Measurements from ENCODE around the gene TMEM183A.

TMEM183A gene

DNA sequence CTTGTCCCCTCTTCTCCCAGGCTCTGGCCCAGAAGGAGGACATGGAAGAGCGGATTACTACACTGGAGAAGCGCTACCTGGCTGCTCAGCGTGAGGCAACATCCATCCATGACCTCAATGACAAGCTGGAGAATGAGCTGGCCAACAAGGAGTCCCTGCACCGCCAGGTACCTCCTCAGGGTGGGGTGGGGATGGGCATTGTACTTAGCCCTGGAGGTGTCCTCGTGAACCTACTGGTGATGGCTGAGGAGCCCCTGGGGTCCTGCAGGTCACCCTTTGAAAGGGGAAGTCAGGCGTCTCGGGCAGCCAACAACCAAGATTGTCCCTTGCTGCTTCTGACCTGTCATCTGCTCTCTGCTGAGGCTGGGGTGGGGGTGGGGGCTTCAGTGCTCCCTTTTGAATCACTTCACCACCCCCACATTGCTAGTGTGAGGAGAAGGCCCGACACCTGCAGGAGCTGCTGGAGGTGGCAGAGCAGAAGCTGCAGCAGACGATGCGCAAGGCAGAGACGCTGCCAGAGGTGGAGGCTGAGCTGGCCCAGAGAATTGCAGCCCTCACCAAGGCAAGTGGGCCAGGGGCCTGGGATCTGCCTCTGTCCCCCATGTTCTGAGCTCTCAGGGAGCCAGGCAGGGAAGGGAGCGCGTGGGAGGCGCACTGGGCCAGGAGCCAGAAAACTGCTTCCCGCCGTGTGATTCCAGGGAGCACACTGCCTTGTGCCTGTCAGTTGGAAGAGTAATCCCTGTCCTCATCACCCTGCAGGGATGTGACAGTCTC, 38.8 kb downstream of the TMEM183A start:
- DNase-seq (ENCODE audit: low read depth, low spot score), result no peak

- no peak for DNase-seq (ENCODE audit: low read depth, low spot score)
These were observed 39.9 kb downstream of the TMEM183A start for GRCh38 chr1:203046984-203047630.

DNA sequence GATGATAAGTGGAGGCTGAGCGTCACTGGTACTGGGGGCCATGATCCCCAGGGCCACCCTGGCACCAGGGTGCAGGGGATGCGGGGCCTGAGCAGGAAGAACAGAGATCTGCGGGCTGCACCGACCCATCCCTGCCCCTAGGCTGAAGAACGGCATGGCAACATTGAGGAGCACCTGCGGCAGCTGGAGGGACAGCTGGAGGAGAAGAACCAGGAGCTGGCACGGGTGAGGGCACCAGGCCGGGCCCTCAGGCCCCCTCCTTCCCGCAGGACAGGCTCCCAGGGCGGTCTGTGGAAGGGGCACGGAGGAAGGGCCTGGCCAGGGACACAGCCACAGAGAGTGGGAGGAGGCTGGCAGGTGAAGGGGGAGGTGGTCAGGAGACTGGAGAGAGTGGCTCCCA, 40.9 kb downstream of the TMEM183A start:
- no peak for DNase-seq (ENCODE audit: low read depth, low spot score)

GRCh38 chr1:203048555-203049051, 41.4 kb downstream of the TMEM183A start:
- peak; percentile 77 for DNase-seq (ENCODE audit: low read depth, low spot score)

GRCh38 chr1:203049077-203049476, 41.9 kb downstream of the TMEM183A start:
- no peak for DNase-seq (ENCODE audit: low read depth, low spot score)

DNA sequence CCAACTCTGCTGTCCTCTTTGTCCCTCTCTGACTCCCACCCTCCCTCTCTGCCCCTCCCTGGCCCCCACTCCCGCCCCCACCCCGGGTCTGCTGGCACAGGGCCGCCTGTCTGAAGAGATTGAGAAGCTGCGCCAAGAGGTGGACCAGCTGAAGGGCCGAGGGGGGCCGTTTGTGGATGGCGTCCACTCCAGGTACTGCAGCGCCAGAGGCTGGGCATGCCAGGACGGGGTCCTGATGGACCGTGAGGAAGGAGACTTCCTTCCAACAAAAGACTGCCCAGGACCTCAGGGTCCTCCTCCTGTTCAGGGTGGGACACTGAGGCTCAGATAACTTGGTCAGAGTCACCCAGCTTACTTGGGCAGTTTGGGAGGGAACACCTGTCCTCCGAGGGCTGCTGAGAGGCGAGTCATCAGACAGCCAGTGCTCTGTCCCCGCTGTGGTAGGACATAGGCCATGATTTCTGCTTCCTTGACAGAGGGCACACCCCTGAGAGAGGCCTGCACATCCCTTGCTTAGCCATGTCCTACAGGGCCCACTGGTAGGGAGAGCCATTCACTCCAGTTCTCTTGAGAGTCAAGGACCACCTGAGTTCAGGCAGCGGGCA, 42.5 kb downstream of the TMEM183A start:
- DNase-seq (ENCODE audit: low read depth, low spot score), result no peak

- DNase-seq (ENCODE audit: low read depth, low spot score), result no peak
These were observed 43.7 kb downstream of the TMEM183A start for GRCh38 chr1:203050826-203051225.

GRCh38 chr1:203051841-203052324, 44.7 kb downstream of the TMEM183A start:
- DNase-seq (ENCODE audit: low read depth, low spot score), result no peak

DNA sequence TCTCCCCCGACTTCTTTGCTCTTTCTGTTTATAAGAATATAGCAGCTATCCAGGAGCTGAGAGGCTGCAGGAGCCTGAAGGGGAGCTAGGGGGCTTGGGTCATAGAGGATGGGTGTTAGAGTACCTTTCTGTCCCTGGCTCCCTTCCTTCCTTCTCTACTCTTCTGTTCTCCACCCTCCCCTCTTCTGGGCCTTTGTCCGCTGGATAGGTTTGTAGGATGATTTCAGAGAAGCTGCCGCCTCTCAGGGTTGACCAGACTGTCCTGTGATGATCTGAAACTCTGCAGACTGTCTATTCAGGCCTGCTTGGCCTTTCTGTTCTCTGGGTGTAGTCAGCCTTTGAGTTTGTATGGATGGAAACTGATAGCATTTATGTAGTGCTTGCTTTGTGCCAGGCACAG, 45.4 kb downstream of the TMEM183A start:
- DNase-seq (ENCODE audit: low read depth, low spot score), result no peak

GRCh38 chr1:203054184-203054583, 47.0 kb downstream of the TMEM183A start:
- DNase-seq (ENCODE audit: low read depth, low spot score), result no peak

DNA sequence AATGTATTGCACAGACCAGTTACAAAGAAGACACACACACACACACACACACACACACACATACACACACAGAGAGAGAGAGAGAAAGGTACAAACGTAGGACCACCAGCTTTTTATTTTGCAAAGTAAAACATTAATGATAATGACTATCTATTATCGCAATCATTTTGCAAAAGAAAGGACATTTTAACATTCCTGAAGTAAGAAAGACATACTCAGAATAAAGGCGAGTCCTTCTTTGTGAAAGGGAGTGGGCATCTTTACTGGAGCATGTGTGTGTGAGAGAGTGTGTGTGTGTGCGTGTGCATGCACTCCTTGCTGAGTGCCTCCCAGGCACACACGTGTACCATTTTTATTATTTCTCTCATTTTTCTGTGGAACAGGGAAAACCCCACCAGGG, 47.5 kb downstream of the TMEM183A start:
- no peak for DNase-seq (ENCODE audit: low read depth, low spot score)

DNA sequence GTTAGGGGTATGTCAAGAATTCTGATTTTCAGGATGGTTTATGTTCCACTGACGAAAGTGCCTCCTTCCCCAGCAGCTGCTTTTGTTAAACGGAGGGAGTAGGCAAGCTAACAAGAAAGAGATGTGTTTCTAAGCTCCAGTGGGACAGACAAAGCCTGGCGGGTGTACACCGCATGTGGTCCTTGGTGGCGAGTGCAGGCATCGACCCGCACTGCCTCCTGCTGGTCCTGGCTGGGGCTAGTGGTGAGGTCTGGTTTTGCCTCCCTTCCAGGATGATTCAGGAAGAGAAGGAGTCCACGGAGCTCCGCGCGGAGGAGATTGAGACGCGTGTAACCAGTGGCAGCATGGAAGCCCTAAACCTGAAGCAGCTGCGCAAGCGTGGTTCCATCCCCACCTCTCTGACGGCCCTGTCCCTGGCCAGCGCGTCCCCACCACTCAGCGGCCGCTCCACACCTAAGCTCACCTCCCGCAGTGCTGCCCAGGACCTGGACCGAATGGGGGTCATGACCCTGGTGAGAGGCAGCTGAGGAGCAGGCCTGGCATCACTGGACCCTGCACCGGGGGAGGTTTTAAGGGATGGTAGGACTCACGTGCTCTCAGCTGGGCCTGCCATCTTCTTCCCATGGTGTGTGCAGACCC, 48.1 kb downstream of the TMEM183A start:
- DNase-seq (ENCODE audit: low read depth, low spot score), result peak; percentile 70

GRCh38 chr1:203056012-203056411, 48.8 kb downstream of the TMEM183A start:
- DNase-seq (ENCODE audit: low read depth, low spot score), result no peak

DNA sequence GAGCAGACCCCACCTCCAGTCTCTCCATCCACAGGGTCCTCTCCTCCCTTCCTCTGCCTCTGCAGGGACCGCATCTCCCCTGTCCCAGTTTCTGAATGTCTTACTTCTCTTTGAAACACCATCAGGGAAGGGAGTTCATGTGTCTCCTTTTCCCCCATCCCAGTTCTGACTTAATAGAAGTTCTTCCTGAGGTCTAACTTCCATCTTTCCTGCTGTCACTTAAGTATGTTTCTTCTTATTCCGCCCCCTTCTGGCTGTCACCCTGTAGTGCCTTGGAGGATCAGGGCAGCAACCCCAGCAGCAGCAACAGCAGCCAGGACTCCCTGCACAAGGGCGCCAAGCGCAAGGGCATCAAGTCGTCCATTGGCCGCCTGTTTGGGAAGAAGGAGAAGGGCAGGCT, 49.3 kb downstream of the TMEM183A start:
- DNase-seq (ENCODE audit: low read depth, low spot score), result no peak

- DNase-seq (ENCODE audit: low read depth, low spot score), result no peak
These were observed 50.9 kb downstream of the TMEM183A start for GRCh38 chr1:203057911-203058675.

DNA sequence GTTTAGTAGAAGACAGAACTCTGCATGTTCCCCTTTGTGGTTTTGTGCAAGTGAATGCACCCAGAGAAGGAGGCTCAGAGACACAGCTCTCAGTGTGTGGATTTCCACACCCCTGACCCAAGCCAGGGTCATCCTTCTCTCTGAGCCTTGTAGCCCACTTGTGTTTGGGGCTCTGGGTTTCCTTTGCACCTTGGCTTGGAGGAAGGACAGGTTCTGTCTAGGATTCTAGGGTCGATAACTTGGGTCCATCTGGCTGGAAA, 51.4 kb downstream of the TMEM183A start:
- DNase-seq (ENCODE audit: low read depth, low spot score), result no peak

DNA sequence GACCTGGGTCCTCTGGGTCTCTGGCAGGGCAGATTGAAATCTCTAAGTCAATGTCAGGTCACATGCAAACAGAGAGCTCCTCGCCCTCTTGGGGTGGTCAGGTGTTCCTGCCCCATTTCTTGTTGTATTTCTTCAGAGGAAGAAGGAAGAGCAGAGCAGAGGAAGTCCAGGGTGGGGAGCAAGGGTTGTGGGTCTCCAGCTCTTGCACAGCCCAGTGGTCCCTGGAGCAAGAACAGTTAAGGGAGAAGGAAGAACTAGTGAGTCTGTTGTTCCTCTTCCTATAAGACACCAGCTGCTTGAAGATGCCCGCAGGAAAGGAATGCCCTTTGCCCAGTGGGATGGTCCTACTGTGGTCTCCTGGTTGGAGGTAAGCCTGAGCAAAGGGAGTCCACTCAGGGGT, 52.3 kb downstream of the TMEM183A start:
- no peak for DNase-seq (ENCODE audit: low read depth, low spot score)

DNA sequence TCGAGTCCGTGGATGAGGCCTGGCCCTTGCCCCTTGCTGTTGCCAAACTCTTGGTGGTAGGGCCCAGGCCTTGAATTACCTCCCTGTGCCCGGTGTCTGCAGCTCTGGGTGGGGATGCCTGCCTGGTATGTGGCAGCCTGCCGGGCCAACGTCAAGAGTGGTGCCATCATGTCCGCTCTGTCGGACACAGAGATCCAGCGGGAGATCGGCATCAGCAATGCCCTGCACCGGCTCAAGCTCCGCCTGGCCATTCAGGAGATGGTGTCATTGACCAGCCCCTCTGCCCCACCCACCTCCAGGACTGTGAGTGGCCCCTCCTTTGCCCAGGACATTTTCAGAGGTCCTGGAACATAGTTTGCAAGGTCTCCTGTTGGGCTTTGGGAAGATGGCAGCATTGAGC, 52.9 kb downstream of the TMEM183A start:
- DNase-seq (ENCODE audit: low read depth, low spot score), result no peak

DNA sequence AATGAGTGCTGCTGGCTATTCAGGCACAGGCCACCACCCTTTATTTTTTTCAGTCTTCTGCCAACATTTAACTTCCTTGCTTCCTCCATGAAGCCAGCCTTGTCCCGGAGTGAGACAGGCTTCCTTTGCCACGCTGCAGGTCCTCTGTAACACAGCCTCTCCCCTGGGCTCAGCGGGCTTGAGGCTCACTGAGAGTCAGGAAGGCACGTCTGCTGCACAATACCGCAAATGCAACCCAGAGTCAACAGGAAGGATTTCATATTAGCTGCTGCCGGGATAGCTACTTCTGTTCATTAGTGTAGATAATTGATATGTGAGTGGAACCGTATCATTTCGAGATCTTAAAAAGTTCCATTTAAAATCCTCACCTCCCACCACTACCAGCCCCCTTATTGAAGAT, 56.1 kb downstream of the TMEM183A start:
- DNase-seq (ENCODE audit: low read depth, low spot score), result no peak

DNA sequence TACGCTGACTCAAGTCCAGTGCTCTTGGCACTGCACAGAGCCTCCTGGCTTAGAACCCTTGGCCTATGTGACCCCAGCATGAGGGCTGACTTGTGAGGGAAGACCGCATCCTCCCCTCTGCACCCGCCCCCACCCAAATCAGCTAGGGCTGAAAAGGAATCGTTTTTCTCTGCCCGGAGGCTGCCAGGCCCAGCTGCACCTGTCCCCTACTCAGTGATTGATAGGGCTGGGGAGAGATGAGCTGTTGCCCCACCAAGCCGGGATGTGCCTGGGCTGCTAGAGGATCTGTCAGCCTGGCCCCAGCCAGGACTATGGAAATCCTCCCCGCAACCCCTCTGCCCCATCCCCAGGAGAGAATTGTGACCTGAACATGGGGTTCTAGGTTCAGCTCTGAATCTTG, 58.0 kb downstream of the TMEM183A start:
- peak; percentile 77 for DNase-seq (ENCODE audit: low read depth, low spot score)

- DNase-seq (ENCODE audit: low read depth, low spot score), result no peak
These were observed 58.8 kb downstream of the TMEM183A start for GRCh38 chr1:203065986-203066385.

- DNase-seq (ENCODE audit: low read depth, low spot score), result no peak
These were observed 59.8 kb downstream of the TMEM183A start for GRCh38 chr1:203066965-203067364.

Data from ELF-1 (cell line).